Measurements from ENCODE around the gene UPB1.
"Not testable (repeated sequence)": the region's sequence is repeated elsewhere in the genome, so short reads cannot be mapped to it uniquely, and the experiment has no call there.

UPB1 gene

DNA sequence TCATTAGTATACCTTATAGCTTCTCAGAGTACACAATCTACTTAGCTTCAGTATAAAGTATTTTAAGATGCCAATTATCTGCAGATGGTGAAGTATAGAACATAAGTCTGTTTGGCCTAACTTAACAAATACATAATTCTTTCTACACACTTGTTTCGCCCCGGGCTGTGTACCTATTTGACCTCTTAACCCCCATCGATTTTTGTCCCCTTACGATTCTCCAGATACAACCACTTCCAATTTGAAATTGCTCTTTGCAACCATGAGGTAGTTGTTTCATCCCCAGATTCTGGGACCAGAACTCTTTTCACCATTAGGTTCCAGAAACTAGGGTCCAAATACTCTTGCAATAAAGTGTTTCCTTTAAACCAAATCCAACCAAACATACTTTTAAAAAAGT lies 10.0 kb upstream of the UPB1 start:
- no peak overlapping the region for H3K4me3 ChIP-seq (ENCODE audit: low read depth, low read length)
- TF ChIP-seq, protein P1, sequence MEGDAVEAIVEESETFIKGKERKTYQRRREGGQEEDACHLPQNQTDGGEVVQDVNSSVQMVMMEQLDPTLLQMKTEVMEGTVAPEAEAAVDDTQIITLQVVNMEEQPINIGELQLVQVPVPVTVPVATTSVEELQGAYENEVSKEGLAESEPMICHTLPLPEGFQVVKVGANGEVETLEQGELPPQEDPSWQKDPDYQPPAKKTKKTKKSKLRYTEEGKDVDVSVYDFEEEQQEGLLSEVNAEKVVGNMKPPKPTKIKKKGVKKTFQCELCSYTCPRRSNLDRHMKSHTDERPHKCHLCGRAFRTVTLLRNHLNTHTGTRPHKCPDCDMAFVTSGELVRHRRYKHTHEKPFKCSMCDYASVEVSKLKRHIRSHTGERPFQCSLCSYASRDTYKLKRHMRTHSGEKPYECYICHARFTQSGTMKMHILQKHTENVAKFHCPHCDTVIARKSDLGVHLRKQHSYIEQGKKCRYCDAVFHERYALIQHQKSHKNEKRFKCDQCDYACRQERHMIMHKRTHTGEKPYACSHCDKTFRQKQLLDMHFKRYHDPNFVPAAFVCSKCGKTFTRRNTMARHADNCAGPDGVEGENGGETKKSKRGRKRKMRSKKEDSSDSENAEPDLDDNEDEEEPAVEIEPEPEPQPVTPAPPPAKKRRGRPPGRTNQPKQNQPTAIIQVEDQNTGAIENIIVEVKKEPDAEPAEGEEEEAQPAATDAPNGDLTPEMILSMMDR (IDR thresholded peaks at IDR 0.05; ENCODE audit: low read depth, low read length, missing control alignments): no peak
- DNase-seq (ENCODE audit: low read depth): no peak
- in situ Hi-C loops (cut with HindIII; ENCODE audit: low sequenced_read_pairs): no loop called here

- no peak overlapping the region for H3K4me3 ChIP-seq (ENCODE audit: low read depth, low read length)
- no peak for DNase-seq (ENCODE audit: low read depth)
- TF ChIP-seq, protein P1 (IDR thresholded peaks at IDR 0.05; ENCODE audit: low read depth, low read length, missing control alignments): peak; percentile 20
- in situ Hi-C loops (cut with HindIII; ENCODE audit: low sequenced_read_pairs): no loop called here
Observed at GRCh38 chr22:24485608-24486007, 9.5 kb upstream of the UPB1 start.

GRCh38 chr22:24486501-24486921 lies 8.6 kb upstream of the UPB1 start:
- TF ChIP-seq, protein P1 (IDR thresholded peaks at IDR 0.05; ENCODE audit: low read depth, low read length, missing control alignments): no peak
- in situ Hi-C loops (cut with HindIII; ENCODE audit: low sequenced_read_pairs): no loop called here
- H3K4me3 ChIP-seq (ENCODE audit: low read depth, low read length): no peak overlapping the region
- peak; percentile 62 for DNase-seq (ENCODE audit: low read depth)

DNA sequence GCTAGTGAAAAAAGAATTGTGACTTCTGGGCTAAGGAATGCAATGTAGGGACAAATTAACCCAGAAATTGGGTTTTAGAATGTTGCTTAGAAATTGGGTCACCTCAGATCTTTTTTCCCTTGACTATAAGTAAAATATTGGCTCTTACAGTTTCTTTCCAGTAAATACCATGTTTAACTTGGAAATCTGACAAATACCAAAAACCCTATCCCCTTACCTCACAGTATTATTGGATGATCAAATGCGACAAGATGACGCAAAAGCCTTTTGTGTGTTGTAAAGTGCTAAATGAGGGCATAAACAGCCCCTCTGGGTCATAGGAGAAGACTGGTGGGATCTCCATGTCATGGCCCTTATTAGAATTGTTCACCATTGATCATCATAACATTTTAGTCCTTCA lies 6.1 kb upstream of the UPB1 start:
- no peak overlapping the region for H3K4me3 ChIP-seq (ENCODE audit: low read depth, low read length)
- TF ChIP-seq, protein P1 (IDR thresholded peaks at IDR 0.05; ENCODE audit: low read depth, low read length, missing control alignments): no peak
- DNase-seq (ENCODE audit: low read depth): peak; percentile 11
- in situ Hi-C loops (cut with HindIII; ENCODE audit: low sequenced_read_pairs): no loop called here

- in situ Hi-C loops (cut with HindIII; ENCODE audit: low sequenced_read_pairs); H3K4me3 ChIP-seq (ENCODE audit: low read depth, low read length); DNase-seq (ENCODE audit: low read depth): not testable (repeated sequence)
Observed at GRCh38 chr22:24489434-24489833, 5.7 kb upstream of the UPB1 start.

DNA sequence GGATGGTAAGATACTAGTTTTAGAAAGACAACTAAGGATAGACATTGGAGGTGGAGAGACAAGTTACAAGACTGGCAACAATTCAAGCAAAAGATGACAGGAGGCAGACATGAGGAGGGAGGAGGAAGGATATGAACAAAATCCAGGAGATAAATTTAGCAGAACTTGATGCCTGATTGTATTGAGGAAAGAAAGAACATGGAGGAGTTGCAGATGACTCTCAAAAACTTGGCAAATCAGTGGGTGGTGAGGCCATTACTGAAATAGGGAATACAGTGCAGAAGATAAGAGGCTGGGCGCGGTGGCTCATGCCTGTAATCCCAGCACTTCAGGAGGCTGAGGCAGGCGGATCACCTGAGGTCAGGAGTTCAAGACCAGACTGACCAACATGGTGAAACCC lies 2.7 kb upstream of the UPB1 start:
- in situ Hi-C loops (cut with HindIII; ENCODE audit: low sequenced_read_pairs): no loop called here
- no peak overlapping the region for H3K4me3 ChIP-seq (ENCODE audit: low read depth, low read length)
- DNase-seq (ENCODE audit: low read depth): no peak
- TF ChIP-seq, protein P1 (IDR thresholded peaks at IDR 0.05; ENCODE audit: low read depth, low read length, missing control alignments): no peak

DNA sequence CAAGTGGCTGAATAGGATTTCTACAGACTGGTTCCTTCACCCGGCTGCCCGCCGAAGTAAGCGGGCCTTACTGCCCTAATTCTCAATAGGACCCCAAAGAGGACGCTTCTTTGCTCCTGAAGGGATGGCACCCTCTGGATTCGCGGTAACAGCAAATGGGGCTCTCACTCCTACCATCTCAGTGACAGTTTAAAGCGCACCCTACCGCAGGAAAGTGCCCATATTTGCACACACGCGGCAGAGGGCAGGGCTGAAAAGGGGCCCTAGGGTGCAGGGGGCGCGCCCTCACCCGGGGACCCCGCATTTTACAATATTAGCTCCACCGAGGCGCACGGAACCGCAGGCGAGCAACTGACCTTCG lies 985 bp upstream of the UPB1 start:
- peak overlapping the region; percentile 19 for H3K4me3 ChIP-seq (ENCODE audit: low read depth, low read length)
- DNase-seq (ENCODE audit: low read depth): no peak
- in situ Hi-C loops (cut with HindIII; ENCODE audit: low sequenced_read_pairs): no loop called here
- TF ChIP-seq, protein P1 (IDR thresholded peaks at IDR 0.05; ENCODE audit: low read depth, low read length, missing control alignments): no peak

Measured in astrocyte of the cerebellum (primary cell).